Stimulated activated naive B cell treated with anti-CD40 and anti-IgM and Interleukin-4, amounts not matched to agents 10 μg/mL and 1 μg/mL and 100 μg/mL, for 72 hours (primary cell): Measurements from ENCODE around the gene COL6A6.
A peak's percentile ranks its signal among the peaks of the same experiment; 100 is the strongest.
"Not testable (repeated sequence)": the region's sequence is repeated elsewhere in the genome, so short reads cannot be mapped to it uniquely, and the experiment has no call there.

Experiments
- ATAC-seq, 2 donors: fragments of 150-1000 bp; cut with Tn5 transposase; replicated peaks; 2 replicates each; pipeline ENCODE4 v1.10.0; 2021; ENCODE audit warnings: moderate library complexity in 1 of 2
- DNase-seq: peaks from one replicate; pipeline ENCODE4 v3.0.0; 2021
- H3K27ac Mint-ChIP-seq: one replicate; pipeline ENCODE4 v1.8.0; 2022; ENCODE audit warnings: mild to moderate bottlenecking, mixed read lengths
- H3K27me3 Mint-ChIP-seq, 2 donors: one replicate each; pipeline ENCODE4 v1.8.0; 2022; ENCODE audit warnings: mixed read lengths in 2 of 2
- H3K36me3 Mint-ChIP-seq, 2 donors: one replicate each; pipeline ENCODE4 v1.8.0; 2022; ENCODE audit warnings: mixed read lengths in 2 of 2, mild to moderate bottlenecking in 1 of 2
- H3K4me1 Mint-ChIP-seq, 2 donors: one replicate each; pipeline ENCODE4 v1.8.0; 2022; ENCODE audit warnings: mixed read lengths in 2 of 2, mild to moderate bottlenecking in 1 of 2
- H3K4me3 Mint-ChIP-seq, 2 donors: one replicate each; pipeline ENCODE4 v1.8.0; 2022; ENCODE audit warnings: mild to moderate bottlenecking in 2 of 2, mixed read lengths in 2 of 2, moderate library complexity in 1 of 2
- H3K9me3 Mint-ChIP-seq, 2 donors: one replicate each; pipeline ENCODE4 v1.8.0; 2022; ENCODE audit warnings: mixed read lengths in 2 of 2, mild to moderate bottlenecking in 1 of 2

The COL6A6 gene

GRCh38 chr3:130517602-130518001, 625 bp downstream of the COL6A6 start:
- Mint-ChIP-seq H3K27ac (no peak overlapping the region), H3K36me3 (no peaks in the 10 kb centered on the region)

GRCh38 chr3:130519754-130520153, 2.8 kb downstream of the COL6A6 start:
- DNase-seq (no peak), ATAC-seq (no peak)
- Mint-ChIP-seq H3K4me1 (peaks cover 0 to 2% of the 10 kb centered on the region in 2 donors), H3K9me3 (no peaks in the 10 kb centered on the region), H3K36me3 (no peaks in the 10 kb centered on the region), H3K4me3 (no peak overlapping the region), H3K27ac (no peak overlapping the region), H3K27me3 (peaks cover 31 to 35% of the 10 kb centered on the region in 2 donors)

More at GRCh38 chr3:130517602-130518001, 625 bp downstream of the COL6A6 start:
- H3K9me3 Mint-ChIP-seq = no peaks in the 10 kb centered on the region
- no peak overlapping the region for H3K4me3 Mint-ChIP-seq
- H3K27me3 Mint-ChIP-seq = peaks cover 24 to 25% of the 10 kb centered on the region in 2 donors
- DNase-seq (no peak), ATAC-seq (no peak)
- peaks cover 0 to 2% of the 10 kb centered on the region in 2 donors for H3K4me1 Mint-ChIP-seq

GRCh38 chr3:130522399-130522798, 5.4 kb downstream of the COL6A6 start:
- ATAC-seq = no peak
- Mint-ChIP-seq H3K36me3 (no peaks in the 10 kb centered on the region), H3K27ac (no peak overlapping the region), H3K4me1 (peaks cover 0 to 2% of the 10 kb centered on the region in 2 donors), H3K27me3 (peaks cover 23 to 32% of the 10 kb centered on the region in 2 donors), H3K4me3 (no peak overlapping the region), H3K9me3 (no peaks in the 10 kb centered on the region)
- no peak for DNase-seq

GRCh38 chr3:130527426-130527825, 10.4 kb downstream of the COL6A6 start:
- Mint-ChIP-seq H3K4me3 (no peak overlapping the region), H3K36me3 (no peaks in the 10 kb centered on the region), H3K27me3 (peaks cover 17 to 20% of the 10 kb centered on the region in 2 donors), H3K4me1 (no peaks in the 10 kb centered on the region), H3K9me3 (no peaks in the 10 kb centered on the region), H3K27ac (no peak overlapping the region)
- DNase-seq (no peak), ATAC-seq (no peak)

GRCh38 chr3:130528120-130528519, 11.1 kb downstream of the COL6A6 start:
- DNase-seq = no peak
- Mint-ChIP-seq H3K9me3 (no peaks in the 10 kb centered on the region), H3K27ac (no peak overlapping the region), H3K27me3 (peaks cover 11 to 14% of the 10 kb centered on the region in 2 donors), H3K36me3 (no peaks in the 10 kb centered on the region), H3K4me1 (no peaks in the 10 kb centered on the region), H3K4me3 (no peak overlapping the region)
- no peak for ATAC-seq

- Mint-ChIP-seq H3K9me3 (peaks cover 2 to 3% of the 10 kb centered on the region in 2 donors), H3K27ac (no peak overlapping the region), H3K27me3 (peaks cover 9% of the 10 kb centered on the region in 2 donors), H3K4me3 (no peak overlapping the region), H3K4me1 (no peaks in the 10 kb centered on the region), H3K36me3 (no peaks in the 10 kb centered on the region)
- no peak for ATAC-seq
- DNase-seq = no peak
Observed at GRCh38 chr3:130529486-130530215, 12.7 kb downstream of the COL6A6 start.

- DNase-seq = no peak
- Mint-ChIP-seq H3K27me3 (peaks cover 10 to 17% of the 10 kb centered on the region in 2 donors), H3K4me1 (no peaks in the 10 kb centered on the region), H3K27ac (no peak overlapping the region), H3K4me3 (no peak overlapping the region), H3K36me3 (no peaks in the 10 kb centered on the region), H3K9me3 (peaks cover 3 to 7% of the 10 kb centered on the region in 2 donors)
- no peak for ATAC-seq
Observed at GRCh38 chr3:130533247-130533646, 16.3 kb downstream of the COL6A6 start.

- no peaks in the 10 kb centered on the region for H3K36me3 Mint-ChIP-seq
- H3K9me3 Mint-ChIP-seq = peaks cover 3 to 11% of the 10 kb centered on the region in 2 donors
Observed at GRCh38 chr3:130537673-130538304, 20.8 kb downstream of the COL6A6 start.

GRCh38 chr3:130539005-130539404, 22.0 kb downstream of the COL6A6 start:
- Mint-ChIP-seq H3K36me3 (no peaks in the 10 kb centered on the region), H3K27me3 (peaks cover 14 to 17% of the 10 kb centered on the region in 2 donors), H3K4me3 (no peak overlapping the region), H3K4me1 (peaks cover 0 to 7% of the 10 kb centered on the region in 2 donors), H3K9me3 (peaks cover 0 to 11% of the 10 kb centered on the region in 2 donors), H3K27ac (no peak overlapping the region)
- ATAC-seq = peak; percentile 74 to 80
- DNase-seq = no peak

More at GRCh38 chr3:130537673-130538304, 20.8 kb downstream of the COL6A6 start:
- Mint-ChIP-seq H3K4me3 (no peak overlapping the region), H3K4me1 (no peaks in the 10 kb centered on the region), H3K27me3 (peaks cover 14 to 17% of the 10 kb centered on the region in 2 donors), H3K27ac (no peak overlapping the region)
- DNase-seq (no peak), ATAC-seq (no peak)

- H3K36me3 Mint-ChIP-seq = no peaks in the 10 kb centered on the region
- DNase-seq (no peak), ATAC-seq (peak; percentile 89 to 90)
- peaks cover 0 to 7% of the 10 kb centered on the region in 2 donors for H3K4me1 Mint-ChIP-seq
- peaks cover 6 to 21% of the 10 kb centered on the region in 2 donors for H3K9me3 Mint-ChIP-seq
- H3K27ac Mint-ChIP-seq = no peak overlapping the region
- H3K4me3 Mint-ChIP-seq = no peak overlapping the region
- H3K27me3 Mint-ChIP-seq = peaks cover 5 to 9% of the 10 kb centered on the region in 2 donors
Observed at GRCh38 chr3:130543322-130543721, 26.3 kb downstream of the COL6A6 start.

GRCh38 chr3:130546920-130547679, 30.1 kb downstream of the COL6A6 start:
- Mint-ChIP-seq H3K4me1 (peaks cover 0 to 7% of the 10 kb centered on the region in 2 donors), H3K36me3 (no peaks in the 10 kb centered on the region), H3K9me3 (peaks cover 12 to 17% of the 10 kb centered on the region in 2 donors), H3K4me3 (no peak overlapping the region), H3K27me3 (peaks cover 3 to 9% of the 10 kb centered on the region in 2 donors), H3K27ac (no peak overlapping the region)
- no peak for ATAC-seq
- DNase-seq = no peak

- not testable (repeated sequence) for DNase-seq, H3K4me3 Mint-ChIP-seq, H3K4me1 Mint-ChIP-seq, H3K27me3 Mint-ChIP-seq, H3K27ac Mint-ChIP-seq, H3K36me3 Mint-ChIP-seq, ATAC-seq
- peaks cover 12 to 17% of the 10 kb centered on the region in 2 donors for H3K9me3 Mint-ChIP-seq
Observed at GRCh38 chr3:130547680-130548065, 30.7 kb downstream of the COL6A6 start.

- no peak overlapping the region for H3K27ac Mint-ChIP-seq
- peaks cover 0 to 9% of the 10 kb centered on the region in 2 donors for H3K27me3 Mint-ChIP-seq
- ATAC-seq (no peak), DNase-seq (no peak)
- H3K36me3 Mint-ChIP-seq = no peaks in the 10 kb centered on the region
- H3K4me1 Mint-ChIP-seq = peaks cover 0 to 2% of the 10 kb centered on the region in 2 donors
- peaks cover 12 to 17% of the 10 kb centered on the region in 2 donors for H3K9me3 Mint-ChIP-seq
- no peak overlapping the region for H3K4me3 Mint-ChIP-seq
Observed at GRCh38 chr3:130548356-130548755, 31.4 kb downstream of the COL6A6 start.

- no peak overlapping the region for H3K4me3 Mint-ChIP-seq
- peaks cover 0 to 1% of the 10 kb centered on the region in 2 donors for H3K36me3 Mint-ChIP-seq
- no peaks in the 10 kb centered on the region for H3K4me1 Mint-ChIP-seq
Observed at GRCh38 chr3:130557336-130558035, 40.5 kb downstream of the COL6A6 start.

More at GRCh38 chr3:130557336-130558035, 40.5 kb downstream of the COL6A6 start:
- peaks cover 11 to 20% of the 10 kb centered on the region in 2 donors for H3K27me3 Mint-ChIP-seq
- H3K27ac Mint-ChIP-seq = no peak overlapping the region
- peaks cover 0 to 14% of the 10 kb centered on the region in 2 donors for H3K9me3 Mint-ChIP-seq
- no peak for ATAC-seq
- no peak for DNase-seq
